HEK293 (cell line): ENCODE results near the gene PTPRN2.

ENCODE experiments used
- CTCF ChIA-PET: fragments of 350-600 bp; formaldehyde crosslinking; extraction: SDS; loops from one replicate; lab custom pipeline; 2021; ENCODE audit warnings: antibody characterized with exemption; lab: Yijun Ruan, JAX
- POLR2A ChIA-PET: fragments of 300-600 bp; formaldehyde crosslinking; extraction: SDS; loops from one replicate; lab custom pipeline; 2020; ENCODE audit warnings: antibody characterized with exemption, inconsistent platforms; lab: Yijun Ruan, JAX
- H3K27ac ChIP-seq: fragments of 200-500 bp; sonication (Bioruptor generic); 2 replicates; pipeline ENCODE4 v1.5.1; 2014; ENCODE audit warnings: low read depth, low read length, control low read depth, inconsistent platforms; ENCODE audit errors: extremely low read depth
- H3K36me3 ChIP-seq, 2 experiments: fragments of 200-500 bp in 1 of 2; sonication (Bioruptor generic) in 1 of 2; 1 replicate in 1 of 2; 2 replicates in 1 of 2; pipeline ENCODE4 v1.5.1; 2014 to 2017; ENCODE audit warnings: inconsistent platforms in 2 of 2, low read length in 2 of 2; ENCODE audit not compliant: control insufficient read depth in 2 of 2, insufficient read depth in 1 of 2
- H3K4me1 ChIP-seq: fragments of 200-500 bp; sonication (Bioruptor generic); 2 replicates; pipeline ENCODE4 v1.5.1; 2014; ENCODE audit warnings: mild to moderate bottlenecking, low read length, inconsistent platforms; ENCODE audit not compliant: control insufficient read depth, insufficient read depth
- H3K4me3 ChIP-seq: 2 replicates; pipeline ENCODE4 v1.5.1; 2011; ENCODE audit warnings: low read depth, mild to moderate bottlenecking, control low read depth, low read length, moderate library complexity
- H3K9me3 ChIP-seq: fragments of 200-500 bp; sonication (Bioruptor generic); 2 replicates; pipeline ENCODE4 v1.5.1; 2014; ENCODE audit warnings: low read depth, low read length, inconsistent platforms; ENCODE audit not compliant: control insufficient read depth, insufficient read depth
- HOXC10 ChIP-seq: sonication (generic); formaldehyde crosslinking; IDR thresholded peaks from 2 replicates; pipeline ENCODE4 v1.8.1; 2023; ENCODE audit warnings: mild to moderate bottlenecking, missing genetic modification reagents
- KLF1 ChIP-seq: fragments of 450-650 bp; formaldehyde crosslinking; IDR thresholded peaks from 2 replicates; pipeline ENCODE4 v1.5.1; 2016; ENCODE audit warnings: missing biosample characterization, missing genetic modification characterization
- KLF16 ChIP-seq: fragments of 450-650 bp; formaldehyde crosslinking; IDR thresholded peaks from 2 replicates; pipeline ENCODE4 v1.5.1; 2017; ENCODE audit warnings: missing biosample characterization, missing genetic modification characterization
- KLF8 ChIP-seq: fragments of 450-650 bp; formaldehyde crosslinking; IDR thresholded peaks from 2 replicates; pipeline ENCODE4 v1.5.1; 2016; ENCODE audit warnings: missing biosample characterization, missing genetic modification characterization
- MEIS1 ChIP-seq: sonication (generic); formaldehyde crosslinking; IDR thresholded peaks from 2 replicates; pipeline ENCODE4 v1.8.1; 2022; ENCODE audit warnings: missing genetic modification reagents, mild to moderate bottlenecking, borderline replicate concordance
- PRDM10 ChIP-seq: fragments of 450-650 bp; formaldehyde crosslinking; IDR thresholded peaks from 2 replicates; pipeline ENCODE4 v1.5.1; 2016; ENCODE audit warnings: missing biosample characterization, missing genetic modification characterization
- SCRT2 ChIP-seq: fragments of 450-650 bp; formaldehyde crosslinking; IDR thresholded peaks from 2 replicates; pipeline ENCODE4 v1.5.1; 2016; ENCODE audit warnings: missing biosample characterization, missing genetic modification characterization
- ZBTB10 ChIP-seq: fragments of 450-650 bp; formaldehyde crosslinking; IDR thresholded peaks from 2 replicates; pipeline ENCODE4 v1.5.1; 2016; ENCODE audit warnings: missing biosample characterization, missing genetic modification characterization
- ZBTB11 ChIP-seq: fragments of 450-650 bp; formaldehyde crosslinking; conservative IDR thresholded peaks from 2 replicates; pipeline ENCODE4 v1.5.1; 2016; ENCODE audit warnings: low read depth, missing biosample characterization, missing genetic modification characterization
- ZBTB20 ChIP-seq: fragments of 450-650 bp; formaldehyde crosslinking; IDR thresholded peaks from 2 replicates; pipeline ENCODE4 v1.5.1; 2016; ENCODE audit warnings: missing biosample characterization, missing genetic modification characterization
- ZBTB49 ChIP-seq: fragments of 450-650 bp; formaldehyde crosslinking; IDR thresholded peaks from 2 replicates; pipeline ENCODE4 v1.5.1; 2016; ENCODE audit warnings: missing biosample characterization, missing genetic modification characterization, low read depth
- ZEB2 ChIP-seq: fragments of 450-650 bp; formaldehyde crosslinking; IDR thresholded peaks from 2 replicates; pipeline ENCODE4 v1.5.1; 2016; ENCODE audit warnings: missing biosample characterization, missing genetic modification characterization
- ZFP3 ChIP-seq: fragments of 450-650 bp; formaldehyde crosslinking; IDR thresholded peaks from 2 replicates; pipeline ENCODE4 v1.5.1; 2016; ENCODE audit warnings: low read depth, missing biosample characterization, missing genetic modification characterization
- ZNF140 ChIP-seq: fragments of 450-650 bp; formaldehyde crosslinking; IDR thresholded peaks from 2 replicates; pipeline ENCODE4 v1.5.1; 2016; ENCODE audit warnings: missing biosample characterization, missing genetic modification characterization
- ZNF169 ChIP-seq: fragments of 450-650 bp; formaldehyde crosslinking; IDR thresholded peaks from 2 replicates; pipeline ENCODE4 v1.5.1; 2016; ENCODE audit warnings: missing biosample characterization, missing genetic modification characterization
- ZNF19 ChIP-seq: fragments of 450-650 bp; formaldehyde crosslinking; IDR thresholded peaks from 2 replicates; pipeline ENCODE4; 2016; ENCODE audit warnings: missing biosample characterization, missing genetic modification characterization, low read depth
- ZNF239 ChIP-seq: fragments of 450-650 bp; formaldehyde crosslinking; IDR thresholded peaks from 2 replicates; pipeline ENCODE4 v1.5.1; 2016; ENCODE audit warnings: missing biosample characterization, missing genetic modification characterization
- ZNF280C ChIP-seq: fragments of 450-650 bp; formaldehyde crosslinking; IDR thresholded peaks from 2 replicates; pipeline ENCODE4 v1.5.1; 2016; ENCODE audit warnings: missing biosample characterization, missing genetic modification characterization
- ZNF362 ChIP-seq: fragments of 450-650 bp; formaldehyde crosslinking; IDR thresholded peaks from 2 replicates; pipeline ENCODE4 v1.5.1; 2016; ENCODE audit warnings: missing biosample characterization, missing genetic modification characterization
- ZNF473 ChIP-seq: fragments of 450-650 bp; formaldehyde crosslinking; IDR thresholded peaks from 2 replicates; pipeline ENCODE4 v1.5.1; 2017; ENCODE audit warnings: missing biosample characterization, missing genetic modification characterization
- ZNF707 ChIP-seq: fragments of 450-650 bp; formaldehyde crosslinking; IDR thresholded peaks from 2 replicates; pipeline ENCODE4 v1.5.1; 2016; ENCODE audit warnings: missing biosample characterization, missing genetic modification characterization
- ZNF776 ChIP-seq: fragments of 450-650 bp; formaldehyde crosslinking; IDR thresholded peaks from 2 replicates; pipeline ENCODE4 v1.5.0; 2017; ENCODE audit warnings: missing biosample characterization, missing genetic modification characterization, borderline replicate concordance

Gene PTPRN2

GRCh38 chr7:158124671-158125079 is 462.9 kb downstream of the PTPRN2 start (continued):
- TF ChIP-seq ZNF280C (tag by site-specific recombination) (no peak), ZNF239 (tag by site-specific recombination) (no peak), ZNF473 (tag by site-specific recombination) (no peak), ZNF140 (tag by site-specific recombination) (no peak), ZBTB11 (no peak), MEIS1 (CRISPR knock-in tag) (no peak), ZBTB10 (tag by site-specific recombination) (no peak)

- Histone ChIP-seq H3K4me1 (no peaks in the 10 kb centered on the region), H3K4me3 (no peak overlapping the region), H3K9me3 (no peaks in the 10 kb centered on the region), H3K27ac (no peak overlapping the region), H3K36me3 (no peaks in the 10 kb centered on the region)
- POLR2A ChIA-PET: no interaction called here
- CTCF ChIA-PET: no interaction called here
- TF ChIP-seq KLF16 (tag by site-specific recombination) (no peak), PRDM10 (tag by site-specific recombination) (no peak), ZNF19 (tag by site-specific recombination) (no peak), HOXC10 (CRISPR knock-in tag) (no peak), KLF8 (tag by site-specific recombination) (no peak), ZNF776 (tag by site-specific recombination) (no peak), ZEB2 (tag by site-specific recombination) (no peak), KLF1 (no peak), ZBTB49 (tag by site-specific recombination) (no peak), ZNF362 (tag by site-specific recombination) (no peak), ZBTB20 (tag by site-specific recombination) (no peak), ZNF707 (tag by site-specific recombination) (no peak), ZNF169 (no peak), ZFP3 (tag by site-specific recombination) (no peak), ZNF140 (tag by site-specific recombination) (no peak), SCRT2 (tag by site-specific recombination) (no peak)
Measured at GRCh38 chr7:158123753-158124152, 463.9 kb downstream of the PTPRN2 start.
